Liver (tissue), 3 donors: ENCODE results near the gene KCTD19.

ENCODE experiments used
- ATF3 ChIP-seq: IDR thresholded peaks from 2 replicates; pipeline ENCODE4 v1.6.1; 2016; ENCODE audit warnings: antibody characterized with exemption
- CTCF ChIP-seq: fragments of 150-350 bp; IDR thresholded peaks from 2 replicates; pipeline ENCODE4 v1.5.1; 2017; ENCODE audit warnings: improper control_type of control experiment, low read depth, low read length; ENCODE audit not compliant: missing input control
- EGR1 ChIP-seq, 2 donors: IDR thresholded peaks; 2 replicates each; pipeline ENCODE4 v1.6.1; 2016 to 2018; ENCODE audit warnings: antibody characterized with exemption in 2 of 2, low read depth in 2 of 2
- GABPA ChIP-seq, 2 donors: IDR thresholded peaks in 1 of 2; conservative IDR thresholded peaks in 1 of 2; 2 replicates each; pipeline ENCODE4 v1.6.1; 2016; ENCODE audit warnings: antibody characterized with exemption in 2 of 2, mild to moderate bottlenecking in 1 of 2, moderate library complexity in 1 of 2
- MAX ChIP-seq: IDR thresholded peaks from 2 replicates; pipeline ENCODE4 v1.6.1; 2016; ENCODE audit warnings: antibody characterized with exemption
- NR2F2 ChIP-seq: IDR thresholded peaks from 2 replicates; pipeline ENCODE4 v1.6.1; 2016; ENCODE audit warnings: antibody characterized with exemption
- RAD21 ChIP-seq, 2 donors: IDR thresholded peaks; 2 replicates each; pipeline ENCODE4 v1.6.1; 2016; ENCODE audit warnings: antibody characterized with exemption in 2 of 2, mild to moderate bottlenecking in 2 of 2
- REST ChIP-seq: IDR thresholded peaks from 2 replicates; pipeline ENCODE4 v1.6.1; 2016; ENCODE audit warnings: antibody characterized with exemption, mild to moderate bottlenecking
- RXRA ChIP-seq, 2 donors: IDR thresholded peaks; 2 replicates each; pipeline ENCODE4 v1.6.1; 2017 to 2018; ENCODE audit warnings: antibody characterized with exemption in 2 of 2, mild to moderate bottlenecking in 1 of 2
- SP1 ChIP-seq: IDR thresholded peaks from 2 replicates; pipeline ENCODE4 v1.6.1; 2018; ENCODE audit warnings: antibody characterized with exemption, mild to moderate bottlenecking
- TAF1 ChIP-seq: conservative IDR thresholded peaks from 2 replicates; pipeline ENCODE4 v1.6.1; 2016; ENCODE audit warnings: antibody characterized with exemption, mild to moderate bottlenecking
- YY1 ChIP-seq: IDR thresholded peaks from 2 replicates; pipeline ENCODE4 v1.6.1; 2016; ENCODE audit warnings: antibody characterized with exemption, mild to moderate bottlenecking
- ZBTB33 ChIP-seq: IDR thresholded peaks from 2 replicates; pipeline ENCODE4 v1.6.1; 2016; ENCODE audit warnings: antibody characterized with exemption
- donor health status: healthy.
- donor health status: healthy.

- TF ChIP-seq CTCF (no peak), REST (no peak), GABPA (IDR thresholded peaks at IDR 0.05 in 1 of 2, conservative IDR thresholded peaks at IDR 0.05 in 1 of 2) (no peak), RXRA (IDR thresholded peaks at IDR 0.05) (no peak), NR2F2 (no peak), SP1 (no peak), MAX (no peak), YY1 (no peak), EGR1 (IDR thresholded peaks at IDR 0.05; ENCODE audit: low read depth in 2 of 2) (no peak), RAD21 (IDR thresholded peaks at IDR 0.05) (no peak), ATF3 (no peak), TAF1 (no peak), ZBTB33 (no peak)
Observed at GRCh38 chr16:67246756-67247191, 79.8 kb downstream of the KCTD19 start.
